ENCODE results near the gene ACADSB. TPM values are rescaled to one million over a fixed set of nuclear protein-coding genes. Genes with fewer than 3 reads are reported as not detected.

The ACADSB gene
- total RNA-seq, 1 donor from 2014 or later, result 5.6 TPM

DNA sequence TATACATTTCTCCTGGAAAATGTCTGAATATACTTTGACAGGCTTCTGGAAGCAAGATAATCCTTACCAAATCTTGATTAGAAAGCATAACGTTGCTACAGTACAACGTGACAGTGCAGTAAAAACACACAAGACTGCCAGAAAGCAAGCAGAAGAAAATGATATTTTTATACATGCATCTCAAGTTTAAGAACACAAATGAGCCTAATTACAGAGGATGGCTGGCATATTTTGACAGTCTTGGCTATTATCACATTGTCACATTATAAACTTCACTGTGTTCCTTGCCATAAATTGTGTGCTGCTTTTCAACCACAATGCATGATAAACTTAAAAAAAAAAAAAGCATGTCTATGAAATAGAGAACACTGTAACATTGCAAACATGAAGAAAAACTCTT is 4.5 kb upstream of the ACADSB start:
- DNase-seq (ENCODE audit: low read depth), result no peak
- Histone ChIP-seq H3K4me3 (ENCODE audit: low read depth, low read length) (no peak overlapping the region), H3K27me3 (ENCODE audit: control insufficient read depth, insufficient read depth, low read length) (no peaks in the 10 kb centered on the region), H3K36me3 (ENCODE audit: control insufficient read depth, insufficient read depth, low read length) (no peaks in the 10 kb centered on the region)
- TF ChIP-seq, protein P1, sequence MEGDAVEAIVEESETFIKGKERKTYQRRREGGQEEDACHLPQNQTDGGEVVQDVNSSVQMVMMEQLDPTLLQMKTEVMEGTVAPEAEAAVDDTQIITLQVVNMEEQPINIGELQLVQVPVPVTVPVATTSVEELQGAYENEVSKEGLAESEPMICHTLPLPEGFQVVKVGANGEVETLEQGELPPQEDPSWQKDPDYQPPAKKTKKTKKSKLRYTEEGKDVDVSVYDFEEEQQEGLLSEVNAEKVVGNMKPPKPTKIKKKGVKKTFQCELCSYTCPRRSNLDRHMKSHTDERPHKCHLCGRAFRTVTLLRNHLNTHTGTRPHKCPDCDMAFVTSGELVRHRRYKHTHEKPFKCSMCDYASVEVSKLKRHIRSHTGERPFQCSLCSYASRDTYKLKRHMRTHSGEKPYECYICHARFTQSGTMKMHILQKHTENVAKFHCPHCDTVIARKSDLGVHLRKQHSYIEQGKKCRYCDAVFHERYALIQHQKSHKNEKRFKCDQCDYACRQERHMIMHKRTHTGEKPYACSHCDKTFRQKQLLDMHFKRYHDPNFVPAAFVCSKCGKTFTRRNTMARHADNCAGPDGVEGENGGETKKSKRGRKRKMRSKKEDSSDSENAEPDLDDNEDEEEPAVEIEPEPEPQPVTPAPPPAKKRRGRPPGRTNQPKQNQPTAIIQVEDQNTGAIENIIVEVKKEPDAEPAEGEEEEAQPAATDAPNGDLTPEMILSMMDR (IDR thresholded peaks at IDR 0.05; ENCODE audit: insufficient read depth, low read length, poor library complexity, severe bottlenecking), result no peak

DNA sequence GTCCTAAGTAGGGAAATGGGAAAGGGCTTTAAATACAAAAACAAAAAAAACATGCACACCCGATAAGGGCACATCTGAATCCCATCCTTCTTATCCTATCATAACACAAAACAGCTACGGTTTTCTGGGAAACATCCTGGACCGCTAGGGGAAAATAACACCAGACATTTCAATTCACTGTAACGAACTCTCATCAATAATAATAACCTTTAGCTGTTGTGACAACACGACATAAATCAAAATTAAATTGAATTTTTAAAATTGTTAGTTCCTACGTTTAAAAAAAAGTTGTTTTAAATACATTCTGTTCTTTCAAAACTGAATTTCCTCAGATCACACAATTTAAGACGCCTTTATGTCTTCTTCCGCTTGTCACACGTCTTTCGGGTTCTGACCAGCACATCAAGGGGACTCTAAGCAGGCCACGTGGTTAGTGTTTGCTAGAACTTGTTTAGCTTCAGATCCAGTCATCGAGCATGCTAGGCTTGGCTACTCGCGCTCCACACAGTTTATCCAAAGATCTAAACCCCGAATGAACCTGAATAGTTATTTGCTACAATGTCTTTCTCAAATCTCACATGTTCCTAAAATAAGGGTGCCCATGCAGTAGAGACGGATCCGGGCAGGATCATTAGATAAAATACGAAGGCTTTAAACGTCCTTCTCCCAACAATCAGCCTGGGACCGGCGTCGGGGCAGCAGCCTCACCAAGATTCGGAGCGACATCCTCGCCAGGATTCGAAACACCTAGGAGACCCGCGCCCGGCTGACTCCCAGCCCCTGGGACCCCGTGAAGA is 1.1 kb upstream of the ACADSB start:
- peak; percentile 35 for DNase-seq (ENCODE audit: low read depth)

DNA sequence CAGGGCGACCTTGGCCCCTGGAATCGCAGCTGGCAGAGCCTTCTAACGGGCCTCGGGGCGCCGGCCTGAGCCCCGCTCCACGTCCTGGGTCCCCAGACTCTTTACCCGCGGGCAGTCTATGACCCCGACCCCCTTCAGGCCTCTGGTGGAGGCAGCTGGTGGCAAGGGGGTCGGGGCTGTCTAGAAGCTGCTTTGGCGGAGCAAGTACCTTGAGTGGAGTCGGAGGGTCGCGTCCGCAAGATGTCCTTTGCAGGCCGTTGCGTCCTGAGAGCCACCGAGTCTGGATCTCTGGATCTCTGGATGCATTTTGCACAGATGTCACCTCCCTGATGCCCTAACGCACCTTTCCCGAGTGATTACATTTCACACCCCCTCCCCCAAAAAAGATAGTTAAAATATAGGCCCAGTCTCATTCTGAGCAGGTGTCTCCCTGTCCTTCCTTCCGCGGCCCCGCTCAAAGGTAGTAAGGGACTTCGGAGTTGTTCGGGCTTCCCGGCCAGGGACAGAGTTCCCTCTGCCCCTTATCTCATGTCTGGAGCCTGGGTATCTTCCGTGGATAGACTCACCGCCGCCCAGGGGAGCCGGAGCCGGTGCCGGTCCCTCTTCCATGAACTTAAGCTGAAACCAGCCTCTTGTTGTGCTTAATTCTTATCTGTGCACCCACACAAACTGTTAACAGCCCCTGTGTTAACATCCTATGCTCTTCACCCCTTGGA is 457 bp downstream of the ACADSB start:
- DNase-seq (ENCODE audit: low read depth), result no peak
- H3K27me3 ChIP-seq (ENCODE audit: control insufficient read depth, insufficient read depth, low read length), result no peaks in the 10 kb centered on the region
- TF ChIP-seq, protein P1 (IDR thresholded peaks at IDR 0.05; ENCODE audit: insufficient read depth, low read length, poor library complexity, severe bottlenecking), result no peak
- H3K36me3 ChIP-seq (ENCODE audit: control insufficient read depth, insufficient read depth, low read length), result no peaks in the 10 kb centered on the region
- peak overlapping the region; percentile 84 for H3K4me3 ChIP-seq (ENCODE audit: low read depth, low read length)

More for the DNA sequence above, 1.1 kb upstream of the ACADSB start:
- Histone ChIP-seq H3K36me3 (ENCODE audit: control insufficient read depth, insufficient read depth, low read length) (no peaks in the 10 kb centered on the region), H3K4me3 (ENCODE audit: low read depth, low read length) (peak overlapping the region; percentile 84), H3K27me3 (ENCODE audit: control insufficient read depth, insufficient read depth, low read length) (no peaks in the 10 kb centered on the region)
- TF ChIP-seq, protein P1 (IDR thresholded peaks at IDR 0.05; ENCODE audit: insufficient read depth, low read length, poor library complexity, severe bottlenecking), result no peak

DNA sequence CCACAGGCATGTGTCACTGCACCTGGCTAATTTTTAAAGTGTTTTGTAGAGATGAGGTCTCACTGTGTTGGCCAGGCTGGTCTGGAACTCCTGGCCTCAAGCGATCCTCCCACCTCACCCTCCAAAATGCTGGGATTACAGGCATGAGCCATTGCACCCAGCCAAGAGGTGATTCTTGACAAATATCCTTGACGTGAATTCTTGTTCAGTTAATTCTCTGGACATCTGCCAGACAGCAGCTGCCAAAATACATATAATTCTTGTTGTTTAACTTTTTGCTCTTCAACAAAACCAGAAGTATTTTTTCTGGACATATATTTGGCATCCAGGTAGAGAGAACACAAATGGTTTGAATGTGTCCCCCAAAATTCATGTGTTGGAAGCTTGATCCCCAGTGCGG is 3.2 kb downstream of the ACADSB start:
- Histone ChIP-seq H3K27me3 (ENCODE audit: control insufficient read depth, insufficient read depth, low read length) (no peaks in the 10 kb centered on the region), H3K4me3 (ENCODE audit: low read depth, low read length) (no peak overlapping the region), H3K36me3 (ENCODE audit: control insufficient read depth, insufficient read depth, low read length) (no peaks in the 10 kb centered on the region)
- TF ChIP-seq, protein P1 (IDR thresholded peaks at IDR 0.05; ENCODE audit: insufficient read depth, low read length, poor library complexity, severe bottlenecking), result no peak
- no peak for DNase-seq (ENCODE audit: low read depth)

DNA sequence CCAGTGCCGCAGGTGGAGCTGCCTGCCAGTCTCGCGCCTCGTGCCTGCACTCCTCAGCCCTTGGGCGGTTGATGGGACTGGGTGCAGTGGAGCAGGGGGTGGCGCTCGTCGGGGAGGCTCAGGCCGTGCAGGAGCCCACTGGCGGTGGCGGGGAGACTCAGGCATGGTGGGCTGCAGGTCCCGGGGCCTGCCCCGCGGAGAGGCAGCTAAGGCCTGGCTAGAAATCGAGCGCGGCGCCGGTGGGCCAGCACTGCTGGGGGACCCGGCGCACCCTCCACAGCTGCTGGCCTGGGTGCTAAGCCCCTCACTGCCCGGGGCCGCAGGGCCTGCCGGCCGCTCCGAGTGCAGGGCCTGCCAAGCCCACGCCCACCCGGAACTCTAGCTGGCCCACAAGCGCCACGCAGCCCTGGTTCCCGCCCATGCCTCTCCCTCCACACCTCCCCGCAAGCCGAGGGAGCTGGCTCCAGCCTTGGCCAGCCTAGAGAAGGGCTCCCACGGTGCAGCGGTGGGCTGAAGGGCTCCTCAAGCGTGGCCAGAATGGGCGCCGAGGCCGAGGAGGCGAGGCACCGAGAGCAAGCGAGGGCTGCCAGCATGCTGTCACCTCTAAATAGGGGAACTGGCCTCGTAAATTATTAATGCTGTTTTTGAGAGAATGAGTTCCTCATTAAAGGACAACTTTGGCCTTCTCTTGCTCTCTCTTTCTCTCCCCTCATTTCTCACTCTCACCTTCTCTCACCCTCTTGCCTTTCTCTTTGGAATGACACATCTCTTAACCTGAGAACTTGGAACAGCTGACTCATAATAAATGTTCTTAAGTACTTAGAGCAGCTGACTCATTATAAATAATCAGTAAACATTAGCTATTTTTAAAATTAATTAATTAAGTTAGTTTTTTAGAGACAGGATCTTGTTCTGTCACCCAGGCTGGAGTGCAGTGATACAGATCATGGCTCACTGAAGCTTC is 4.9 kb downstream of the ACADSB start:
- TF ChIP-seq, protein P1 (IDR thresholded peaks at IDR 0.05; ENCODE audit: insufficient read depth, low read length, poor library complexity, severe bottlenecking), result no peak
- no peak for DNase-seq (ENCODE audit: low read depth)
- Histone ChIP-seq H3K27me3 (ENCODE audit: control insufficient read depth, insufficient read depth, low read length) (no peaks in the 10 kb centered on the region), H3K36me3 (ENCODE audit: control insufficient read depth, insufficient read depth, low read length) (no peaks in the 10 kb centered on the region), H3K4me3 (ENCODE audit: low read depth, low read length) (no peak overlapping the region)
